ENCODE measurements around the gene MAPK8IP3. TPM values are rescaled to one million over a fixed set of nuclear protein-coding genes. Genes with fewer than 3 reads are reported as not detected.

MAPK8IP3 gene
- total and polyA plus RNA-seq, 2 donors (not counting 1 experiment from before 2014, with no cell fraction given): 249 to 340 TPM

GRCh38 chr16:1765826-1766225 is 59.8 kb downstream of the MAPK8IP3 start:
- DNase-seq: no peak
- intact Hi-C loops (cut with micrococcal nuclease): no loop called here
- Histone ChIP-seq H3K27me3 (replicated peaks in 1 of 4; ENCODE audit: control extremely low read depth in 1 of 4, control insufficient read depth in 3 of 4, insufficient read depth in 4 of 4, low read length in 3 of 4) (no peaks in the 10 kb centered on the region), H3K4me2 (replicated peaks; ENCODE audit: low read depth, low read length, poor library complexity, severe bottlenecking) (no peak overlapping the region), H3K4me3 (ENCODE audit: control extremely low read depth in 1 of 5, extremely low read depth in 1 of 5, insufficient read depth in 1 of 5, low read depth in 2 of 5, low read length in 4 of 5) (no peak overlapping the region), H3K4me1 (ENCODE audit: control insufficient read depth in 2 of 2, insufficient read depth in 2 of 2, low read length in 2 of 2) (peaks cover 5 to 9% of the 10 kb centered on the region in 2 donors), H4K20me1 (ENCODE audit: control insufficient read depth, insufficient read depth, low read length, poor library complexity, severe bottlenecking) (peaks cover 18% of the 10 kb centered on the region), H3K9me3 (ENCODE audit: control extremely low read depth in 1 of 3, control insufficient read depth in 2 of 3, insufficient read depth in 1 of 3, low read length in 2 of 3) (peaks cover 0 to 4% (median 0%) of the 10 kb centered on the region in 3 donors), H3K9ac (ENCODE audit: low read length) (no peak overlapping the region), H2AFZ (ENCODE audit: insufficient read depth, low read depth, low read length, poor library complexity, severe bottlenecking) (no peak overlapping the region), H3K79me2 (ENCODE audit: control insufficient read depth, insufficient read depth, low read length) (no peaks in the 10 kb centered on the region), H3K27ac (ENCODE audit: low read length in 2 of 2) (no peak overlapping the region), H3K36me3 (replicated peaks in 1 of 2; ENCODE audit: control extremely low read depth in 1 of 2, control insufficient read depth in 1 of 2, extremely low read depth in 1 of 2, insufficient read depth in 2 of 2, low read length in 1 of 2) (peaks cover 0 to 70% of the 10 kb centered on the region in 2 experiments)
- peaks cover 5% of the 10 kb centered on the region for H3K4me1 Mint-ChIP-seq
- CTCF ChIA-PET: no interaction called here
- no peak overlapping the region for H3K4me3 Mint-ChIP-seq
- POLR2A ChIA-PET: no interaction called here
- H3K27me3 Mint-ChIP-seq: no peaks in the 10 kb centered on the region
- ATAC-seq (ENCODE audit: low read depth): no peak
- 94% methylated on average over 22 of the region's 22 CpGs for WGBS (ENCODE audit: insufficient coverage)
- peak overlapping the region; percentile 10 for H3K27ac Mint-ChIP-seq
- no peaks in the 10 kb centered on the region for H3K9me3 Mint-ChIP-seq (ENCODE audit: insufficient read depth)
- TF ChIP-seq CTCF (IDR thresholded peaks at IDR 0.05) (no peak), EZH2 (IDR thresholded peaks at IDR 0.05; ENCODE audit: borderline replicate concordance, insufficient read depth, low read depth, low read length, poor library complexity, severe bottlenecking) (no peak)

- Histone ChIP-seq H4K20me1 (ENCODE audit: control insufficient read depth, insufficient read depth, low read length, poor library complexity, severe bottlenecking) (peaks cover 18% of the 10 kb centered on the region), H3K4me2 (replicated peaks; ENCODE audit: low read depth, low read length, poor library complexity, severe bottlenecking) (no peak overlapping the region), H3K36me3 (replicated peaks in 1 of 2; ENCODE audit: control extremely low read depth in 1 of 2, control insufficient read depth in 1 of 2, extremely low read depth in 1 of 2, insufficient read depth in 2 of 2, low read length in 1 of 2) (peaks cover 0 to 66% of the 10 kb centered on the region in 2 experiments), H3K9ac (ENCODE audit: low read length) (no peak overlapping the region), H3K27me3 (replicated peaks in 1 of 4; ENCODE audit: control extremely low read depth in 1 of 4, control insufficient read depth in 3 of 4, insufficient read depth in 4 of 4, low read length in 3 of 4) (no peaks in the 10 kb centered on the region), H3K9me3 (ENCODE audit: control extremely low read depth in 1 of 3, control insufficient read depth in 2 of 3, insufficient read depth in 1 of 3, low read length in 2 of 3) (peaks cover 0 to 4% (median 0%) of the 10 kb centered on the region in 3 donors), H2AFZ (ENCODE audit: insufficient read depth, low read depth, low read length, poor library complexity, severe bottlenecking) (no peak overlapping the region), H3K4me1 (ENCODE audit: control insufficient read depth in 2 of 2, insufficient read depth in 2 of 2, low read length in 2 of 2) (peaks cover 5 to 9% of the 10 kb centered on the region in 2 donors), H3K27ac (ENCODE audit: low read length in 2 of 2) (no peak overlapping the region), H3K79me2 (ENCODE audit: control insufficient read depth, insufficient read depth, low read length) (no peaks in the 10 kb centered on the region), H3K4me3 (ENCODE audit: control extremely low read depth in 1 of 5, extremely low read depth in 1 of 5, insufficient read depth in 1 of 5, low read depth in 2 of 5, low read length in 4 of 5) (no peak overlapping the region)
- WGBS (ENCODE audit: insufficient coverage): 95% methylated on average over 19 of the region's 19 CpGs
- DNase-seq (no peak), ATAC-seq (ENCODE audit: low read depth) (no peak)
- H3K4me3 Mint-ChIP-seq: no peak overlapping the region
- intact Hi-C loops (cut with micrococcal nuclease): no loop called here
- no peaks in the 10 kb centered on the region for H3K9me3 Mint-ChIP-seq (ENCODE audit: insufficient read depth)
- POLR2A ChIA-PET: no interaction called here
- H3K4me1 Mint-ChIP-seq: peaks cover 5% of the 10 kb centered on the region
- no peak for TF ChIP-seq EZH2 (IDR thresholded peaks at IDR 0.05; ENCODE audit: borderline replicate concordance, insufficient read depth, low read depth, low read length, poor library complexity, severe bottlenecking)
- no peak for TF ChIP-seq CTCF (IDR thresholded peaks at IDR 0.05)
- CTCF ChIA-PET: no interaction called here
- H3K27me3 Mint-ChIP-seq: no peaks in the 10 kb centered on the region
- peak overlapping the region; percentile 10 for H3K27ac Mint-ChIP-seq
Observed at GRCh38 chr16:1766231-1766630, 60.2 kb downstream of the MAPK8IP3 start.
